ENCODE measurements around the gene ENPP7.

Gene ENPP7

GRCh38 chr17:79732804-79733691, 2.3 kb downstream of the ENPP7 start:
- DNase-seq (ENCODE audit: low spot score), result no peak

GRCh38 chr17:79733692-79734070, 2.9 kb downstream of the ENPP7 start:
- DNase-seq (ENCODE audit: low spot score), result no peak

- DNase-seq (ENCODE audit: low spot score), result no peak
Measured at GRCh38 chr17:79735096-79735495, 4.4 kb downstream of the ENPP7 start.

GRCh38 chr17:79737046-79737921, 6.5 kb downstream of the ENPP7 start:
- DNase-seq (ENCODE audit: low spot score), result no peak

GRCh38 chr17:79737922-79738578, 7.3 kb downstream of the ENPP7 start:
- no peak for DNase-seq (ENCODE audit: low spot score)

GRCh38 chr17:79738643-79739042, 7.9 kb downstream of the ENPP7 start:
- DNase-seq (ENCODE audit: low spot score), result no peak

GRCh38 chr17:79739148-79740062, 8.7 kb downstream of the ENPP7 start:
- no peak for DNase-seq (ENCODE audit: low spot score)

- DNase-seq (ENCODE audit: low spot score), result no peak
Measured at GRCh38 chr17:79740413-79740812, 9.7 kb downstream of the ENPP7 start.

- no peak for DNase-seq (ENCODE audit: low spot score)
Measured at GRCh38 chr17:79741401-79741750, 10.6 kb downstream of the ENPP7 start.

- peak; percentile 29 for DNase-seq (ENCODE audit: low spot score)
Measured at GRCh38 chr17:79741751-79742588, 11.2 kb downstream of the ENPP7 start.

- DNase-seq (ENCODE audit: low spot score), result no peak
Measured at GRCh38 chr17:79742589-79742918, 11.8 kb downstream of the ENPP7 start.

GRCh38 chr17:79742951-79743476, 12.3 kb downstream of the ENPP7 start:
- no peak for DNase-seq (ENCODE audit: low spot score)

- no peak for DNase-seq (ENCODE audit: low spot score)
Measured at GRCh38 chr17:79743614-79744013, 12.9 kb downstream of the ENPP7 start.

- DNase-seq (ENCODE audit: low spot score), result no peak
Measured at GRCh38 chr17:79745641-79746105, 14.9 kb downstream of the ENPP7 start.

- no peak for DNase-seq (ENCODE audit: low spot score)
Measured at GRCh38 chr17:79746889-79747507, 16.3 kb downstream of the ENPP7 start.

GRCh38 chr17:79747508-79748294, 17.0 kb downstream of the ENPP7 start:
- no peak for DNase-seq (ENCODE audit: low spot score)

- DNase-seq (ENCODE audit: low spot score), result no peak
Measured at GRCh38 chr17:79748295-79749099, 17.8 kb downstream of the ENPP7 start.

GRCh38 chr17:79749156-79749815, 18.5 kb downstream of the ENPP7 start:
- DNase-seq (ENCODE audit: low spot score), result no peak

Measured in kidney capillary endothelial cell (primary cell).